Liver (tissue), 9 donors: Measurements from ENCODE around the gene VNN1. TPM values are rescaled to one million over a fixed set of nuclear protein-coding genes. Genes with fewer than 3 reads are reported as not detected.

Experiments
- DNase-seq: peaks from one replicate; pipeline ENCODE4 v3.0.0-alpha.2; 2017; ENCODE audit warnings: low spot score
- H3K27ac ChIP-seq, 2 donors: one replicate each; pipeline ENCODE4 v1.7.0; 2013; ENCODE audit warnings: inconsistent platforms in 2 of 2, low read length in 2 of 2, control low read depth in 1 of 2, low read depth in 1 of 2, mild to moderate bottlenecking in 1 of 2
- H3K27me3 ChIP-seq, 4 donors: one replicate each; pipeline versions ENCODE4 v1.6.1 to v1.7.0; 2013; ENCODE audit warnings: low read length in 3 of 4, inconsistent platforms in 1 of 4, mild to moderate bottlenecking in 1 of 4, moderate library complexity in 1 of 4; ENCODE audit not compliant: control insufficient read depth in 4 of 4, insufficient read depth in 4 of 4
- H3K36me3 ChIP-seq, 4 donors: one replicate each; pipeline versions ENCODE4 v1.6.1 to v1.7.0; 2013; ENCODE audit warnings: low read length in 3 of 4, mild to moderate bottlenecking in 3 of 4, low read depth in 1 of 4, moderate library complexity in 1 of 4; ENCODE audit not compliant: control insufficient read depth in 4 of 4, insufficient read depth in 3 of 4
- H3K4me1 ChIP-seq, 4 donors: one replicate each; pipeline versions ENCODE4 v1.6.1 to v1.7.0; 2013; ENCODE audit warnings: low read length in 3 of 4, mild to moderate bottlenecking in 3 of 4, moderate library complexity in 1 of 4; ENCODE audit not compliant: control insufficient read depth in 4 of 4, insufficient read depth in 4 of 4
- H3K4me3 ChIP-seq, 3 donors: one replicate each; pipeline versions ENCODE4 v1.6.1 to v1.7.0; 2013; ENCODE audit warnings: low read length in 3 of 3, control low read depth in 1 of 3, low read depth in 1 of 3, mild to moderate bottlenecking in 1 of 3
- H3K9ac ChIP-seq, 2 donors: one replicate each; pipeline ENCODE4 v1.7.0; 2013; ENCODE audit warnings: low read length in 2 of 2, mild to moderate bottlenecking in 2 of 2, moderate library complexity in 2 of 2, control low read depth in 1 of 2, low read depth in 1 of 2
- H3K9me3 ChIP-seq, 4 donors: one replicate each; pipeline versions ENCODE4 v1.6.1 to v1.7.0; 2013; ENCODE audit warnings: low read length in 3 of 4; ENCODE audit not compliant: control insufficient read depth in 4 of 4
- EGR1 ChIP-seq, 2 donors: IDR thresholded peaks; 2 replicates each; pipeline ENCODE4 v1.6.1; 2016 to 2018; ENCODE audit warnings: antibody characterized with exemption in 2 of 2, low read depth in 2 of 2
- FOXA1 ChIP-seq: IDR thresholded peaks from 2 replicates; pipeline ENCODE4 v1.6.1; 2016; ENCODE audit warnings: antibody characterized with exemption
- FOXA2 ChIP-seq: IDR thresholded peaks from 2 replicates; pipeline ENCODE4 v1.6.1; 2016; ENCODE audit warnings: antibody characterized with exemption
- GABPA ChIP-seq, 2 donors: IDR thresholded peaks in 1 of 2; conservative IDR thresholded peaks in 1 of 2; 2 replicates each; pipeline ENCODE4 v1.6.1; 2016; ENCODE audit warnings: antibody characterized with exemption in 2 of 2, mild to moderate bottlenecking in 1 of 2, moderate library complexity in 1 of 2
- HNF4A ChIP-seq, 2 donors: conservative IDR thresholded peaks; 2 replicates each; pipeline ENCODE4 v1.6.1; 2016; ENCODE audit warnings: antibody characterized with exemption in 2 of 2, mild to moderate bottlenecking in 2 of 2
- HNF4G ChIP-seq: IDR thresholded peaks from 2 replicates; pipeline ENCODE4 v1.6.1; 2016; ENCODE audit warnings: antibody characterized with exemption
- JUND ChIP-seq, 2 donors: IDR thresholded peaks; 2 replicates each; pipeline ENCODE4 v1.6.1; 2016; ENCODE audit warnings: antibody characterized with exemption in 2 of 2
- MAX ChIP-seq: IDR thresholded peaks from 2 replicates; pipeline ENCODE4 v1.6.1; 2016; ENCODE audit warnings: antibody characterized with exemption
- NR2F2 ChIP-seq: IDR thresholded peaks from 2 replicates; pipeline ENCODE4 v1.6.1; 2016; ENCODE audit warnings: antibody characterized with exemption
- RAD21 ChIP-seq, 2 donors: IDR thresholded peaks; 2 replicates each; pipeline ENCODE4 v1.6.1; 2016; ENCODE audit warnings: antibody characterized with exemption in 2 of 2, mild to moderate bottlenecking in 2 of 2
- REST ChIP-seq: IDR thresholded peaks from 2 replicates; pipeline ENCODE4 v1.6.1; 2016; ENCODE audit warnings: antibody characterized with exemption, mild to moderate bottlenecking
- RXRA ChIP-seq, 2 donors: IDR thresholded peaks; 2 replicates each; pipeline ENCODE4 v1.6.1; 2017 to 2018; ENCODE audit warnings: antibody characterized with exemption in 2 of 2, mild to moderate bottlenecking in 1 of 2
- SP1 ChIP-seq: IDR thresholded peaks from 2 replicates; pipeline ENCODE4 v1.6.1; 2018; ENCODE audit warnings: antibody characterized with exemption, mild to moderate bottlenecking
- TAF1 ChIP-seq: conservative IDR thresholded peaks from 2 replicates; pipeline ENCODE4 v1.6.1; 2016; ENCODE audit warnings: antibody characterized with exemption, mild to moderate bottlenecking
- YY1 ChIP-seq: IDR thresholded peaks from 2 replicates; pipeline ENCODE4 v1.6.1; 2016; ENCODE audit warnings: antibody characterized with exemption, mild to moderate bottlenecking
- ZBTB33 ChIP-seq: IDR thresholded peaks from 2 replicates; pipeline ENCODE4 v1.6.1; 2016; ENCODE audit warnings: antibody characterized with exemption
- WGBS: extraction: QIAGEN DNeasy Blood & Tissue Kit; methylation state at CpG from one replicate; pipeline ENCODE4 v1.1.7; 2013; 5-methylcytosine and 5-hydroxymethylcytosine counted together
- polyA plus RNA-seq, 2 donors: library from polyadenylated mRNA; stranded (reverse) in 1 of 2; unstranded in 1 of 2; fragments of 200-250 nt in 1 of 2; fragments of >200 nt in 1 of 2; fragmentation: Nextera tagmentation in 1 of 2; extraction: Ambion mirVana in 1 of 2; gene quantifications; one replicate each; pipeline versions ENCODE4 v1.2.1 to v1.2.3, GENCODE V29; 2013 to 2015
- total RNA-seq, 2 donors: library from RNA; depleted of rRNA; stranded (reverse); fragments of >200 nt; gene quantifications; one replicate each; pipeline ENCODE4 v1.2.3, GENCODE V29; 2014
- TF ChIP-seq, protein P1 (sequence below): fragments of 150-350 bp; IDR thresholded peaks from 2 replicates; pipeline ENCODE4 v1.5.1; 2017; ENCODE audit warnings: improper control_type of control experiment, low read depth, low read length; ENCODE audit not compliant: missing input control
- TF ChIP-seq, protein P2 (sequence below): IDR thresholded peaks from 2 replicates; pipeline ENCODE4 v1.6.1; 2016; ENCODE audit warnings: antibody characterized with exemption
- donor health status: healthy.
- donor health status: healthy.
- donor health status: healthy.
- donor health status: healthy.
- donor health status: healthy.

The VNN1 gene
- total and polyA plus RNA-seq, 4 donors = 2.7 to 132 (median 58.8) TPM

GRCh38 chr6:132742495-132742894, 28.6 kb upstream of the VNN1 start:
- no peaks in the 10 kb centered on the region for H3K36me3 ChIP-seq
- no peak for TF ChIP-seq ZBTB33
- TF ChIP-seq TAF1 = no peak
- no peak for TF ChIP-seq GABPA (IDR thresholded peaks at IDR 0.05 in 1 of 2, conservative IDR thresholded peaks at IDR 0.05 in 1 of 2)
- TF ChIP-seq REST = no peak
- TF ChIP-seq MAX = no peak
- TF ChIP-seq FOXA2 = no peak
- TF ChIP-seq NR2F2 = no peak
- TF ChIP-seq HNF4G = no peak
- no peak for TF ChIP-seq RAD21 (IDR thresholded peaks at IDR 0.05)
- no peak for TF ChIP-seq JUND (IDR thresholded peaks at IDR 0.05)
- no peak for TF ChIP-seq FOXA1
- TF ChIP-seq, protein P1, sequence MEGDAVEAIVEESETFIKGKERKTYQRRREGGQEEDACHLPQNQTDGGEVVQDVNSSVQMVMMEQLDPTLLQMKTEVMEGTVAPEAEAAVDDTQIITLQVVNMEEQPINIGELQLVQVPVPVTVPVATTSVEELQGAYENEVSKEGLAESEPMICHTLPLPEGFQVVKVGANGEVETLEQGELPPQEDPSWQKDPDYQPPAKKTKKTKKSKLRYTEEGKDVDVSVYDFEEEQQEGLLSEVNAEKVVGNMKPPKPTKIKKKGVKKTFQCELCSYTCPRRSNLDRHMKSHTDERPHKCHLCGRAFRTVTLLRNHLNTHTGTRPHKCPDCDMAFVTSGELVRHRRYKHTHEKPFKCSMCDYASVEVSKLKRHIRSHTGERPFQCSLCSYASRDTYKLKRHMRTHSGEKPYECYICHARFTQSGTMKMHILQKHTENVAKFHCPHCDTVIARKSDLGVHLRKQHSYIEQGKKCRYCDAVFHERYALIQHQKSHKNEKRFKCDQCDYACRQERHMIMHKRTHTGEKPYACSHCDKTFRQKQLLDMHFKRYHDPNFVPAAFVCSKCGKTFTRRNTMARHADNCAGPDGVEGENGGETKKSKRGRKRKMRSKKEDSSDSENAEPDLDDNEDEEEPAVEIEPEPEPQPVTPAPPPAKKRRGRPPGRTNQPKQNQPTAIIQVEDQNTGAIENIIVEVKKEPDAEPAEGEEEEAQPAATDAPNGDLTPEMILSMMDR = no peak
- no peak for TF ChIP-seq RXRA (IDR thresholded peaks at IDR 0.05)
- TF ChIP-seq HNF4A (conservative IDR thresholded peaks at IDR 0.05) = no peak
- no peak for TF ChIP-seq YY1
- no peak for TF ChIP-seq EGR1 (IDR thresholded peaks at IDR 0.05; ENCODE audit: low read depth in 2 of 2)
- no peak for TF ChIP-seq SP1
- TF ChIP-seq, protein P2, sequence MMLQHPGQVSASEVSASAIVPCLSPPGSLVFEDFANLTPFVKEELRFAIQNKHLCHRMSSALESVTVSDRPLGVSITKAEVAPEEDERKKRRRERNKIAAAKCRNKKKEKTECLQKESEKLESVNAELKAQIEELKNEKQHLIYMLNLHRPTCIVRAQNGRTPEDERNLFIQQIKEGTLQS = no peak
- H3K4me3 ChIP-seq = no peak overlapping the region
- DNase-seq = no peak
- 81% methylated on average over 4 of the region's 4 CpGs for WGBS
- no peak overlapping the region for H3K27ac ChIP-seq
- H3K4me1 ChIP-seq = no peaks in the 10 kb centered on the region
- H3K9ac ChIP-seq = no peak overlapping the region
- no peaks in the 10 kb centered on the region for H3K9me3 ChIP-seq
- H3K27me3 ChIP-seq = no peaks in the 10 kb centered on the region
